GM19324 (cell line): Measurements from ENCODE around the gene RNF208.
A peak's percentile ranks its signal among the peaks of the same experiment; 100 is the strongest.
"Not testable (repeated sequence)": the region's sequence is repeated elsewhere in the genome, so short reads cannot be mapped to it uniquely, and the experiment has no call there.

Experiments
- ATAC-seq: cut with Tn5 transposase; IDR thresholded peaks from one replicate; pipeline ENCODE4 v1.9.1; 2021; ENCODE audit warnings: mild to moderate bottlenecking, moderate library complexity; ENCODE audit not compliant: unreplicated experiment, low FRiP score

The RNF208 gene

DNA sequence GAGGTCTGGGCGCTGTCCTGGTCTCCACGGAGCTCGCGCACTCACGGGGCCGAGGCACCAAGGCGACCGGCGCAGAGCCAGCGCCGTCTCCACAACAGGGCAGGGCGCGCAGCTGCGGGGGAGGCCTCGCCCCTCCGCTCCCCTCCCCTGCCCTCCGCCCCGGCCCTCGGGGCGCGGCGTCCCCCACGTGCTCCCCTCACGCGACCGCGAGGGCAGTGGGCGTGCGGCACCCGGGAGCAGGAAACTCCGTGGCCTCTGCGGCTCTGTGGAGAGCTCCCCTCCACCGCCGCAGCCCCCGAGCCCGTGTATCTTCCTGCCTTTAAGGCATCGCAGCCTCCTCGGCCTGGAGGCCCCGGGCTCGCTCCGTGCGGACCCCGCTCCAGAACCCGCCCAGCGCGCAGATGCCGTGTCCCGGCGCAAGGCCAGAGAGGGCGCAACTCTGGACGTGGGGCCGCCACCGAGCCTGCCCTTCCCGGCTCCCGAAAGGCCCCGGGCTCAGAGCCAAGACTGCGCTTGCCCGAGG, 18.3 kb upstream of the RNF208 start:
- ATAC-seq: peak; percentile 30

DNA sequence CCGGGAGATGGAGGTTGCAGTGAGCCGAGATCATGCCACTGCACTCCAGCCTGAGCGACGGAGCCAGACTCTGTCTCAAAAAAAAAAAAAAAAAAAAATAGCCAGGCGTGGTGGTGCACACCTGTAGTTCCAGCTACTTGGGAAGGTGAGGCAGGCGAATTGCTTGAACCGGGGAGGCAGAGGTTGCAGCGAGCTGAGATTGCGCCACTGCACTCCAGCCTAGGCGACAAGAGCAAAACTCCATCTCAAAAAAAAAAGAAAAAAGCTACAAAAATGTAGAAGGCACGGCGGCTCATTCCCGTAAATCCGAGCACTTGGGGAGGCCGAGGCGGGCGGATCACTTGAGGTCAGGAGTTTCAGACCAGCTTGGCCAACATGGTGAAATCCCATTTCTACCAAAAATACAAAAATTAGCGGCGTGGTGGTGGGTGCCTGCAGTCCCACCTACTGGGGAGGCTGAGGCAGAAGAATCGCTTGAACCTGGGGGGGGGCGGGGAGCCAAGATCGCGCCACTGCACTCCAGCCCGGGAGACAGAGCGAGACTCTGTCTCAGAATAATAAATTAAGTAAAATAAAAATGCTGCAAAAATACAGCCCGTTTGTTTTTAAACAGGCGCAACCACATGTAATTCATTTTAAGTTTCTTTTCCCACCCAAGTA, 17.6 kb upstream of the RNF208 start:
- not testable (repeated sequence) for ATAC-seq

DNA sequence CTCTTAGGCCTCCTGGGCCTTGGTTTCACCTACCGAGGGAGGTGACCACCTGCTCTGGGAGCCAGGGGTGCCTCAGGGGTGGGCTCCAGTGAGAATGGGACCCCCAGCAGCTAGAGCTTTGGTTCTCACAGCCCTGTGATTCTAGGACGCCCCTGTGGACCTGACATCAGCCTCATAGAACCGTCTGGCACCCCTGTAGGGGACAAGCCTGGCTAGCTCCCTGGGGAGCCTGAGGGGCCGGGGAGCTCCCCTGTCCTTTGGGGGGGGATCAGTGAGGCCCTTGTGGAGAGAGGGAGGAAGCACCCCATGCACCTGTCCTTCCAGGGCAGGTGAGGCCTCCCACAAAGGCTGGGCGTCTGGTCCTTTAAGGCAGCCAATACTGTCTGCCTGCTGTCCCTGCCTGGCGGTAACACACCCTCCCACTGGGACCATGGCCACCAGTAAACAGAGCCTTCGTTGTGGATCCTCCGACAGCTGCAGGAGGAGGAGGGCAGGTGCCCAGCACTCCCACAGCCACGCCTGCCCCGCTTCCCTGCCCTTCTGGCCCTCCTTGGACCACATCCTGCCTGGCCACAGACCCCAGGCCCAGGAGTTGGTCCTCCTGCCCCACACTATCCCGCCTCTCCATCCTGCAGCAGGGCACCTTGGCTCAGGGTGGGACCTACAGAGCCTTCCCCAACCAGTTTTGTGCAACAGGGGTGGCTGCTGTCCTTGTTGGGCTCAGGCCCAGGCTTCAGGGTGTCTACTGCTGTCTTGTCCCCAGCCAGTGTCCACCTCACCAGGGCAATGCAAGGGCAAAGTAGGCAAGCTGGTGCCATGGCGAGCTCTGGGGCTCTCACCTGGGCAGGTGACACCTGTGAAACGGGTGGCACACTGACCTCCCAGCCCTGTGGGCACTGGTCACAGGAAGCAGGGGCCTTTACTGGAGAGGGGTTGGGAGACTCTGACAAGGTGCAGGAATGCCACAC, 16.0 kb upstream of the RNF208 start:
- no peak for ATAC-seq

DNA sequence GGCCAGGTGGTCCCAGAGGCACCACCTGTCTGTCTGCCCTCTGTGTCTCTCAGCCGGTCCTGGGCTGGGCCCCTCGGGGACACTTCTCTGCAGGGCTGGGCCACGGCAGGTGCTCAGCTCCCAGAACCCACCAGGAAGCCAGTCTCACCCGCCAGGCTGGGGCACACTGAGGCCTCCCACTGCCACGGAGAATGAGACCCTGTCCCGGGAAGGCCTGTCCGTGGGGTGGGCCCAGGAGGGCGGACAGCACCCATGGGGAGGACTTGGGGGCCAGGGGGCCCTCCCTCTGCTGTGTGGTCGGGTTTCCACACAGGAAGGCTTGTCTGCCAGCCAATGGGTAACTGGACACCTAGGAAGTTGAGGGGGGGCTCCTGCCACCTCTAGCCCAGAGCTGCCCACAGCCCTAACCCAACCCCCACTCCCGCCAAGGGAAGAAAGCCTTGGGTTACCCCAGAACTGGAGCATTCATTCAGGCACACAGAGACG, 14.9 kb upstream of the RNF208 start:
- no peak for ATAC-seq

DNA sequence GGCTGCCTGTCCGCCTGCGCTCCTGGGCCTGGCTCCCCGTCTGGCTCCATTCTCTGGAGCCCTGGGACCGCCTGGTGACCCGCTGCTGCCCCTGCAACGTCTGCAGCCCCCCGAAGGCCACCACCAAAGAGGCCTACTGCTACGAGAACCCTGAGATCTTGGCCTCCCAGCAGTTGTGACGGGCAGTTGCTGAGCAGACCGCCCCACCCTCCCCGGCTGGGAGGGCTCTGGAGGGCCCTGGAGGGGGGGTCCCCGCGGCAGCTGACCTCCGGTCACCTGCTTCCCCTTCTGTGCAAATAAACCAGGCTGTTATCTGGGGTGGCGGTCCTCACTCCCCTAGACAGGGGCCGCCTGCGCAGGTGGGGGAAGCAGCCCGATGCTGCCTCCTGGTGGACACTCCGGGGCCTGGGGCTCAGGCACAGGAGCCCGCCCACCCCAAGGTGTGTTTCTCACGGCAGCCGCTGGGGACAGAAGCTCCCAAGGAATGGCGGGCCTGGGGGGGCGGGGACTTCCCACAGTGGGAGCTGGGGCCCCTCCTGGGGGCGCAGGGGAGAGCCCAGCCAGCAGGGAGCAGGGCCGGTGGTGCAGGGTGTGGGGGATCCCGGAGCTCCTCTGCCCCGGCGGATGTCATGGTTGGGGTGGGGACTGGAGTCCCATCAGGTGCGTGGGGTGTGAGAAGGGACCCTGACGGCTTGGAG, 14.3 kb upstream of the RNF208 start:
- no peak for ATAC-seq

DNA sequence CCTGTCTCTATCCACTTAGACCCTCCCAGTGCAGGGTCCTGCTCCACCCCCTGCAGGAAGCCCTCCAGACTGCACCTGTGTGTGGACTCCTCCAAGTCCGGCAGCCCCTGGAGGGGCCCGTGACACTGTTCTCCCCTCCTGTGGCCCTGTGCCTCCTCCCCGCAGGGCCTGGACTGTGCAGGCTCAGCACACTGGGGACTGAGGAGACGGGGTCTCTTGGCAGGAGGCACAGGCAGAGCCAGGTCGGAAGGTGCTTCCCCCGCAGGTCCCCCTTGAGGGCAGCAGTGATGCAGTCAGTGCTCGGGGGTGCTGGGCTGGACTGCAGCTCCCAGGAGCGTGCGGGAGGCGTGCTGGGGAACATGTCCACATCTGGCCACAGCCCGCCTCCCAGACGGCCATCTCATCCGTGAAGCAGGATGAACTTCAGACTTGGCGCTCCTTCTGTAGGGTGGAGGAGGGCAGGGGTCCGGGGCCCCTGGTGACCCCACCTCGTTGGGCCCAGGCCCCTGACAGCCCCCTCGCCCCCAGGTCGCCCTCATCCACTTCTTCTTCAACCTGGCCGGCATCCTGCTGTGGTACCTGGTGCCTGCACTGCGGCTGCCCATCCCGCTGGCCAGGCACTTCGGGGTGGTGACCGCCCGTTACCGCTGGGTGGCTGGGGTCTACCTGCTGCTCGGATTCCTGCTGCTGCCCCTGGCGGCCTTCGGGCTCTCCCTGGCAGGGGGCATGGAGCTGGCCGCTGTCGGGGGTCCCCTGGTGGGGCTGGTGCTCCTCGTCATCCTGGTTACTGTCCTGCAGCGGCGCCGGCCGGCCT, 13.6 kb upstream of the RNF208 start:
- no peak for ATAC-seq

DNA sequence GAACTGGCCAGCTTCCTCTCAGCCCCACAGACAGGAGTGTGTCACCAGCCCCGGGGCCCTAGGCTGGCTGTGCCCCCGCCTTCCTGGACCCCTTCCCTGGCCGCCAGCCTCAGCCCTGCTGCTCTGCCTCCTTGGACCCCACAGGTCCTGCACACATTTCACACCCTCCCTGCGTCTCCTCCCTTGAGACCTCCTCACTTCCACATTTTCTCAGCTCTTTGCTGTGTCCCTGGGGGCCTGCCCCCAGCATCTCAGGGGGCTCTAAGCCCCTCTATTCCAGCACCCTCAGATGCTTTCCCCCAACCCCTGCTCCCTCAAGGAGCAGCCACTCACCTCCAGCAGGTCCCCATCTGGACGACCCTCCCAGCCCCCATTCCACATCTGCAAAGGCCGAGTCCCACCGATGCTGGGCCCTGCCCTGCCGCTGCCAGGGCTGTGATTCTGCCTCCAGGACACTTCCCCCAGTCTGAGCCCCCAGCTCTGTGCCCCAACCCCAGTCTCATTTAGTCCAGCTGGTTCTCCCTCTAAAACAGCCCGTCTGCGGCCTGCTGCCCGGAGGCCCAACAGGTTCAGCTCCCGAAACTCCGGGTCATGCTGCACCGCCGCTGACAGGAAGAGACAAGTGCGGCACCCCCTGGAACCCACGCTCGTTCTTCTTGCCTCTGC, 12.9 kb upstream of the RNF208 start:
- ATAC-seq: no peak

DNA sequence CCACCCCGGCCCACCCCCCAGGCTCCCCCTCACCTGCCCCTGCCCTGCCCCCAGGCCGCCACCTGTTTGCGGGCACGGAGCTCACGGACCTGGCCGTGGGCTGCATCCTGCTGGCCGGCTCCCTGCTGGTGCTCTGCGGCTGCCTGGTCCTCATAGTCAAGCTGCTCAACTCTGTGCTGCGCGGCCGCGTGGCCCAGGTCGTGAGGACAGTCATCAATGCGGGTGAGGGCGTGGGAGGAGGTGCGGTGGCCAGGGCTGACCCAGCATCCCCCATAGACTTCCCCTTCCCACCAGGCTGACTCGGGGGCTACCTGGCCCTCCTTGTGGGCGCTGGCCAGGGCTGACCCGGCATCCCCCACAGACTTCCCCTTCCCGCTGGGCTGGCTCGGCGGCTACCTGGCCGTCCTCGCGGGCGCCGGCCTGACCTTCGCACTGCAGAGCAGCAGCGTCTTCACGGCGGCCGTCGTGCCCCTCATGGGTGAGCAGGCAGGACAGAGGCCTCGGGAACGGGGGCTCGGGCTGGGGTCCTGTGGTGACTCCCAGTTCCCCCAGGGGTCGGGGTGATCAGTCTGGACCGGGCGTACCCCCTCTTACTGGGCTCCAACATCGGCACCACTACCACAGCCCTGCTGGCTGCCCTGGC, 12.1 kb upstream of the RNF208 start:
- ATAC-seq: no peak

DNA sequence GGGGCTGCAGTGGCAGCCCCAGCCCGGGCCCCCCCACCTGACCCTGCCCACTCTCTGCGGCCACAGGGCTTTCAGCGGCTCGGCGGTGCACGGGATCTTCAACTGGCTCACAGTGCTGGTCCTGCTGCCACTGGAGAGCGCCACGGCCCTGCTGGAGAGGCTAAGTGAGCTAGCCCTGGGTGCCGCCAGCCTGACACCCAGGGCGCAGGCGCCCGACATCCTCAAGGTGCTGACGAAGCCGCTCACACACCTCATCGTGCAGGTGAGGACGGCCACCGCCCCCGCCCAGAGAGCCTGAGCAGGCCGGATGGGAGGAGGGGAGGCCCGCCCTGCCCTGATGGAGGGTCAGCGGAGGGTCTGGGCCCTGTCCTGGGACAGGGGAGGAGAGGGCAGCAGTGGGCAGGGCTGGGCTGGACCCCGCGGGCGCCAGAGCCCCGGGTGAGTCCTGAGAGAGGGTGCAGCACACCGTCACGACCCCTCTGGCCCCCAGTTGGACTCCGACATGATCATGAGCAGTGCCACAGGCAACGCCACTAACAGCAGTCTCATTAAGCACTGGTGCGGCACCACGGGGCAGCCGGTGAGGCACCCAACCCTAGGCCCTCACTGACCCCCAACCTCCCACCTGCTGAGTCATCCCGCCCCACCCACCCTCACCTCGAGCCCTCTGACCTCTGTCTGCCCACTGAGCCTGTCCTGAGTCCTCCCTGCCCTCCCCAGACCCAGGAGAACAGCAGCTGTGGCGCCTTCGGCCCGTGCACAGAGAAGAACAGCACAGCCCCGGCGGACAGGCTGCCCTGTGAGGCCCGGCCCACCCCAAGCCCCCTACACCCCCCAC, 11.3 kb upstream of the RNF208 start:
- ATAC-seq: no peak

DNA sequence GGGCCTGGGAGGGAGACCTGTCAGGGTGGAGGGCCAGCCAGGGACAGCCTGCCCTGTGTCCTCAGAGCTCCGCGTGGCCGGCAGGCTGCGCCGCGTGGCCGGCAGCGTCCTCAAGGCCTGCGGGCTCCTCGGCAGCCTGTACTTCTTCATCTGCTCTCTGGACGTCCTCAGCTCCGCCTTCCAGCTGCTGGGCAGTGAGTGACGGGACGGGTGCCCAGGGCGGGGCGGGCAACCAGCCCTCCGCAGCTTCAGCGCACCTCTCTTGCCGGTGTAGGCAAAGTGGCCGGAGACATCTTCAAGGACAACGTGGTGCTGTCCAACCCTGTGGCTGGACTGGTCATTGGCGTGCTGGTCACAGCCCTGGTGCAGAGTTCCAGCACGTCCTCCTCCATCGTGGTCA, 10.5 kb upstream of the RNF208 start:
- no peak for ATAC-seq

DNA sequence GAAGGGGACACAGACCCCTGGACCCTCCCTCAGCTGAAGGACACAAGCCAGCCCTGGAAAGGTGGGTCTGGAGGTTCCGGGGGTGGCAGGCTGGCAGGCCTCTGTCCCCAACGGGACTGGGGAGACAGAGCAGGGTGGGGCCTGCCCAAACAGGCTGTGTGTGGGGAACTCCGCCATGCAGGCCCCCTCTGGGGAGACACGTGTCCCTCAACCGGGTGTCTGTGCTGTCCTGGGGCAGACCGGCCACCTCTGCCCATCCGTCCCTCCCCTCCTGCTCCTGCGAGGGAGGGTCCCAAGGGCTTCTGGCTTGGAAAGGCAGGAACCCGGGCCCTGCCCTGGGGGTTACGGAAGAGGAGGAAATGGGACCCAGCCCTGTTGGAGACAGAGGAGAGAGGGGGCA, 10.1 kb upstream of the RNF208 start:
- no peak for ATAC-seq

DNA sequence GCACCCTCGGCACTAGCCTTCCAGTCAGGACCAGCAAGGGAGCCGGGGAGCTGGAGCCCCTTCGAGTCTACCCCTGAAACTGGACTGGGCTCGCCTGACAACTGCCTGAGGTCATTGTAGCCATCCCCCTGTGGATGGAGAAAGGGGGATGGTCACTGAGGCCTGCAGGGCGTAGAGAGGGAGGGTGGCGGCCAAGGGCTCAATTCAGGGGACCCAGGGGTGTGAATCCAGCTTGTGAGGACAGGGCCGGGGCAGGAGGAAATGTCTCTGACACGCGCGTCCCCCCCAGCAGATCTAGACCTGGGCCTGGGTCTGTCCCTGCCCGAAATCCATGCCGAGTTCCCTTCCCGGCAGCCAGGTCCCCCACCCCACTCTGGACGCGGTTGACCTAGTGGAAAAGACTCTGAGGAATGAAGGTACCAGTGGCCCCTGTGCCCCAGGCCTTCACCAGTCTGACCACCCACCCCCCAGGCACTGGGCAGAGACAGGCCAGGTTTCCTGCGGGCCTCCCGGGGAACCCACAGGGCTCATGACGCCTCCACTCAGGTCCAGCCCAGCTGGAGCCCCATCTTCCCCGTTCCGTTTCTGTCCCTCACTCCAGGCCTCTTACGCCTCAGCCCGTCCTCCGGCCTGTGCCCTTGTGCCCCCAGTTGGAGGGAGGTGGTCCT, 9.5 kb upstream of the RNF208 start:
- no peak for ATAC-seq

DNA sequence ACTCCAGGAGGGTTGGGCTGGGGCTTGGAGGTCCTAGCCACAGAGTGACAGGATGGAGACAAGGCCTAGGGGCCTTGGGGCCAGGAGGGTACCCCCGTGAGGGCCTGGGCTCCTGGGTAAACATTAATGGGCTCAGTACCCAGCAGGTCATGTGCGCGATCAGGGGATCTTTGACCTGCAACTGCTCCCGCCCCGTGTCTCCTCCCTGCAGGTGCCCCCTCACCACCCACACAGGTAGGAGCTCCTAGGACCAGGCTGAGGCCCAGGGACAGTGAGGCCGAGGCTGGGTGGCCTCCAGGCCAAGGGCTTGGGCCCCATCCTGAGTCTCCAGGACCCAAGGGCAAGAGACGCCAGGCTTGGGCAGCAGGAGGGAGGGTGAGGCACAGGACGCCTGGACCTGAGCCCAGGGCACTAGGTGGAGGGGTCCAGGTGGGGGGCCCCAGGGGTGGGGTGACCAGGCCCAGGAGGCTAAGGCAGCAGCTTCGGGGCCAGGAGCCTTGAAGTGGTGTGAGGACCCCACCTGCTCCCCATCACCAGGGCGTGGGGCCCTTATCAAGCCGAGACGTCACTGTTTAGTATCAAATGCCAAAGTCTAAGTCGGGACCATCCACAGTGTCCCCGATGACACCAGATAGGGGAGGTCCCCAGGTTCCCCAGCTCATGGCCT, 8.8 kb upstream of the RNF208 start, which contains the start of gene SLC34A3:
Gene SLC34A3 (plus strand): TSS at position 197 of the 667 bp plus-strand sequence. CDS start 802 bp downstream, outside the sequence.
- no peak for ATAC-seq

DNA sequence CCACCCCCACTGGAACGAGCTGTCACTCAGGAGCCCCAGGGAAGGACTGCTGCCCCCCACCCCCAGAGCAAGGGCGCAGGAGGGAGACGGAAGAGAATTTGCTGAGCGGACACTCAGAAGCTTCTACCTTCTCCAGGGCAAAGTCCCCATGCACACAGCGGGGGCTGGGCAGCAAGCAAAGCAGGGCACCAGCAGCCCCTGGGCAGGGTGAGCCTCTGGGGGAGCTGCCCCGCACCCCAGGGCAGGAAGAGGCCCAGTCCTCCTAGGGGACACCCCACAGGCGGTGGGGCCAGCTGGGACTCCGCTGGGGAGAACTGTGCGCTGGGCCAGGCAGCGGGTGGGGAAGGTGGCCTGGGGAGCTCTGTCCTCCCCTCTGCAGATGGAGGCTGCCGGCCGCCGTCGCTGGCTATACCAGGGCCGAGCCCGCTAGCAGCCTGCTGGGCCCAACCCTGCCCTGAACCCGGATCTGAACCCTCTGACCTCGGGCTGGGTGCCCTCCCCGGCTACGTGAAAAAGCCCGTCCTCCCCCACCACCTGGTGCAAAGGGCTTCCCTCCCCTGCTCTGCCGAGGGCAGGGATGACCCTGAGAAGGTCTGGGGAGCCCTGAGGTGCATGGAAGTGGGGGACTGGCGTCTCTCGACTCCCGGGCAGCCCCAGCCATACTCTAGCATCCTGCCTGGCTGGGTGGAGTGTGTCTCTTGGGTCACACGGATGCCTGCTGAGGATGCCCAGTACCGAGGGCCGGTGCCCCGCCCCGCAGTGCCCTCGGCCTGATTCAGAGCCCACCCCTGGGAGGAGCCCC, 8.1 kb upstream of the RNF208 start:
- ATAC-seq: no peak

DNA sequence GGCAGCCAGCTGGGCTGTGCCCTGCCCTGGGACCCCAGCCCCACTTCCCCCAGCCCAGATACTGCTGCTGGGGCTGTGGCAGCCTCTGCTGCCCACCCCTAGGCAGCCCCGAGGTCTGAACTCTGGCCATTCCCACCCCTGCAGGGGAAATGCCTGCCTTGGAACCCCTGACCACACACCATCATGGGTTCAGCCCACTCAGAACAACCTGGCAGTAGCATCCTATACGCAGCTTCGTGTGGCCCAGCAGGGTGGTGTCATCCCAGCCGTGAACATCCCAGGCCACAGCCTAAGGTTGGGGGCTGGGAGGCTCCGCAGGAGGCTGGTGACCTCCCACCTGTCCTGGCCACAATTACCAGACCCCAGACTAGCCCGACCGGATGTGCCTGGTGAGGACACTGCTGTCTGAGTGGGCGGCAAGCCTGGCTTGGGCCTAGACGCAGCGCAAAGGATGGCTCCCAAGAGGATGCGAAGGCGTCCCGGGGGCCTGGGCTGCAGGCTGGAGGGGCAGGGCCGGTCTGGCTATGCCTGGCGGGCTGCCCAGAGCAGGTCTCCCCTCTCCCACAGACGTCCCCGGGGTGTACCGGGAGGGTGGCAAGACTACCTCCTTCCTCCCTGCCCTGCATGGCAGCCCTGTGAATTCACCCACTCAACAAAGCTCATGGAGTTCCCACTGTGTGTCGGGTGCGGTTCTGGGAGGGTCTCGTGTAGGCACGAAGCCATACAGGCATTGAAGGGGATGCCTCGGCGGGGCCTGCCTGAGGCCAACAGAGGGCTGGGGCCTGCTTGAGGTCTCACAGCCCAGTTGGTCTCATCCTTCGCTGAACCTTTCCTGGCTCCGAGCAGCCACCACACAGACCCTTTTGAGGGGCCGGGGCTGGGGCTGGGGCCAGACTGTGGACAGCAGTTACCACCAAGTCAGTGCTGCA, 7.2 kb upstream of the RNF208 start:
- ATAC-seq: no peak
